GM18505 (cell line): ENCODE measurements around the gene PPM1A.

ENCODE experiments used
- ATAC-seq: cut with Tn5 transposase; IDR thresholded peaks from one replicate; pipeline ENCODE4 v1.9.1; 2021; ENCODE audit not compliant: unreplicated experiment
- POLR2A ChIP-seq: IDR thresholded peaks from 4 replicates; pipeline ENCODE4 v1.6.1; 2011; ENCODE audit warnings: borderline replicate concordance; ENCODE audit not compliant: insufficient read depth, insufficient read length; ENCODE audit errors: extremely low read depth

The PPM1A gene

GRCh38 chr14:60238955-60239354 lies 10.1 kb upstream of the PPM1A start:
- no peak for TF ChIP-seq POLR2A
- ATAC-seq, result no peak

- no peak for TF ChIP-seq POLR2A
- ATAC-seq, result no peak
Measured at GRCh38 chr14:60240139-60240856, 8.7 kb upstream of the PPM1A start.

GRCh38 chr14:60241091-60241490 lies 7.9 kb upstream of the PPM1A start:
- no peak for ATAC-seq
- TF ChIP-seq POLR2A, result no peak

GRCh38 chr14:60242429-60242828 lies 6.6 kb upstream of the PPM1A start:
- ATAC-seq, result no peak
- no peak for TF ChIP-seq POLR2A

- no peak for TF ChIP-seq POLR2A
- no peak for ATAC-seq
Measured at GRCh38 chr14:60245380-60246177, 3.4 kb upstream of the PPM1A start.

- peak; percentile 44 for ATAC-seq
- peak; percentile 57 for TF ChIP-seq POLR2A
Measured at GRCh38 chr14:60247994-60248696, 876 bp upstream of the PPM1A start.

- peak; percentile 42 for ATAC-seq
- TF ChIP-seq POLR2A, result peak; percentile 37
Measured at GRCh38 chr14:60249321-60250256, 568 bp downstream of the PPM1A start.

- no peak for ATAC-seq
- TF ChIP-seq POLR2A, result no peak
Measured at GRCh38 chr14:60250257-60251035, 1.4 kb downstream of the PPM1A start.

GRCh38 chr14:60251877-60252276 lies 2.9 kb downstream of the PPM1A start:
- TF ChIP-seq POLR2A, result no peak
- no peak for ATAC-seq

- no peak for TF ChIP-seq POLR2A
- no peak for ATAC-seq
Measured at GRCh38 chr14:60252630-60253029, 3.6 kb downstream of the PPM1A start.

- no peak for TF ChIP-seq POLR2A
- no peak for ATAC-seq
Measured at GRCh38 chr14:60253649-60254048, 4.6 kb downstream of the PPM1A start.

- TF ChIP-seq POLR2A, result no peak
- ATAC-seq, result no peak
Measured at GRCh38 chr14:60254176-60254575, 5.2 kb downstream of the PPM1A start.
